G401 (cell line): Measurements from ENCODE around the gene KRTAP19-6. TPM values are rescaled to one million over a fixed set of nuclear protein-coding genes. Genes with fewer than 3 reads are reported as not detected.
"Not testable (repeated sequence)": the region's sequence is repeated elsewhere in the genome, so short reads cannot be mapped to it uniquely, and the experiment has no call there.

Experiments used
- DNase-seq: peaks from one replicate; pipeline ENCODE4 v3.0.0-alpha.2; 2015; ENCODE audit warnings: low spot score
- in situ Hi-C: cut with HindIII; loops from 2 replicates; pipeline ENCODE4 v1.10.0; 2016; ENCODE audit warnings: low sequenced_read_pairs, mixed read lengths
- total RNA-seq: library from RNA; depleted of rRNA; stranded (reverse); fragments of >200 nt; shearing (Covaris generic); gene quantifications from 2 replicates; pipeline ENCODE4 v1.2.3, GENCODE V29; 2014; rRNA removed

KRTAP19-6 gene, protein sequence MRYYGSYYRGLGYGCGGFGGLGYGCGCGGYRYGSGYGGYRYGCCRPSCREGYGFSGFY
- total RNA-seq: not detected in 2 replicates

DNA sequence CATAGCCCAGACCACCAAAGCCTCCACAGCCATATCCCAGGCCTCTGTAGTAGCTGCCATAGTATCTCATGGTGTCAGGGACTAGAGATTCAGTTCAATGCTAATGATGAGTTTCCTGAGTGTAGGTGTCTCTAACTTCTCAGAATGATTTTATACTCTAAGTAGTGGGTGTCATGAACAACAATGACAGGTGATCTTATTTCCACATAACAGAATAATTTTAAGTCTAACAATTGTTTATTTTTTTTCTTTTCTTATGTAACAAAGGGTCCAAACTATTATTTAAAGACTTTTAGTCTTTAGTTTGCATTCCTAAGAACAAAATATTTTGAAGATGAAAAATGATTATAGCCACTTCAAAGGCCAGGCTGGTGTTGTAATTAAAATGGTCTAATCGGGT, at the start of gene KRTAP19-6:
TSS of gene KRTAP19-6 (minus strand) at position 101 of the 400 bp plus-strand sequence. CDS start at position 70, 31 bp downstream.
- no peak for DNase-seq
- in situ Hi-C loops: no loop called here

DNA sequence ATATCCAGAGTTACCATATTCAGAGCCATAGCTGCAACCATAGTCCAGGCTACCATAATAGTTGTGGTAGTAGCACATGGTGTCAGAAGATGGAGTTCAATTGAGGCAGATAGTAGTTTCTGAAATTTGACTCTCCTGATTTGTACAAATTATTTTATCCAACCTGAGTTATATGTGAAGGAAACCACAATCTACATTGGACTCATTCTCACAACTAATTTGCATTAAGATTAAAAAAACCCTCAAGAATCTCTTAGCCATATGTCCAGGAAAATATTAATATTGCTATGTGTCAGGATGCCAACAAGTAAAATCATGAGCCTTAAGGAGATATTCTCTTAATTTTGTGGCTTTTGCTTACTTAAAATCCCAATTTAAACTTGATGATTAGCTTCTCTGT, 48.6 kb upstream of the KRTAP19-6 start, which contains the start of gene KRTAP22-2:
TSS of gene KRTAP22-2 (minus strand) at position 101 of the 400 bp plus-strand sequence.
- in situ Hi-C loops: no loop called here
- no peak for DNase-seq

DNA sequence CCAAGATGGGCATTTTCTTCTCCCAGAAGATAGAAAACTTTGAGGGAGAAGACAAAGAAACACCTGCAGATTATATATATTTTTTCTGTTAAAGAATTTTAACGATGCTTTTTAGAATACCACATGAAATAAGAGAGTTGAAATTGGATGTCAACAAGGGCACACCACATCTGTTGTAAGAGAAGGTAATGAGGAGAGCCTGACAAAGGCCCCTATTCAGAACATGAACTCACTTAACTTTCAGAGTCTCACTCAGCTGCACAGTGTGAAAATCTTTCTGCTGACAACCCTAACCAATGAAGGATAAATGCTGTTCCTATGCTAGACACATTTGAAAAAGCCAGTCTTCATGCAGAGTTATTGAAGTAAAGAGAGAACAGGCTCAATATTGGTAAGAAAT, 41.2 kb upstream of the KRTAP19-6 start:
- in situ Hi-C loops: no loop called here
- DNase-seq: no peak

DNA sequence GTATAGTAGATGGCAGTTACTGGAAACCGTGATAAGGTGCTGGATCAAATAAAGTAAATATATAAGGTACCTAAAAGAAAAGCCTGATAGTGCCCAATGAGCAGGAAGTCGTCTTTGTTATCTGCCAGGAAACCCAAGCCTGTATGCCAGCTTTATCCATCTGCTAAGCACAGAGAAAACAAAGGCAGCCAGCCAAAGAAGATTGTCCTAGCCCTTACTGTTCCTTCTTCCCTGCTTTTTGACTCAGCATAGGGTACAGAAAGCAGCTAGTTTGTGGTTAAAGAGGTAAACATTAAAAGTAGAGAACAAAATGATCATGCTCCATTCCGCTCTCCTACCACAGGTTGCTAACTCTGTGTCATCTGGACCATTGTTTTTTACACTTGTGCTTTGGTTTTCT, 38.5 kb upstream of the KRTAP19-6 start:
- in situ Hi-C loops: no loop called here
- peak; percentile 93 for DNase-seq

DNA sequence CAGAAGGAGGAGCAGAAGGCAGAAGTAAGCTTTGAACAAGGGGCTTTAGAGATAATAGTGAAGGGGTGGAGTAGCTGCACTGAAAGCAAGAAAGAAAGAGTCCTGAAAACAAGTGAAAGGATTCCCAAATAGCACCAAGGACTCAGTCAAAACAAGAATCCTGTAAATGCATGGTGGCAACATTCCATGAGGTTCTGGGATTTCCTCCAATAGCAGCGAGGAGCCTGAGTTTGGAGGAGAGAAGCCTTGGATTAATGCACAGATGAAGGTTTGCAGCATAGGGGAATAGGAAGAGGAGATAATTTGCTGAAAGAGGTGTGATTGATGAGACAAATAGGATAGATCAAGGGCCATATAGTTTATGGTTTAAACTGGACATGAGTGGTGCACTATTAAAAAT, 37.7 kb upstream of the KRTAP19-6 start:
- DNase-seq: peak; percentile 90
- in situ Hi-C loops: no loop called here

DNA sequence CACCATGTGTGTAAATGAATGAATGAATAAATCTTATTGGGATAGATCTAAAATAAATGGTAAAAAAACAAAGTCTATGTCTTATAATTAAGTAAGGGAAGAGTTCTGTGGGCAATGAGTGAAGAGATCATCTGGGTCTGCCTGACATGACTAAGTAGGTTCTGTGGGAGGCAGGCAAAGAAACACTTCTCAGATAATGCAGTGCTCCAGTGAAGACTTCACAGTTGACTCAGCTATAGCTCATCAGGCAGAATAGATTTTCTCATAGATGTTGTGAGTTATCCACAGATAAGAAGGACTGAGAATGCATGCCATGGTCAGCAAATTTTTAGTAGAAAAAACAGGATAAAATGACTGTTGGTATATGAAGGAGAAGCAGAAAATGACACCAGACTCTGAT, 36.1 kb upstream of the KRTAP19-6 start:
- no peak for DNase-seq
- in situ Hi-C loops: no loop called here

DNA sequence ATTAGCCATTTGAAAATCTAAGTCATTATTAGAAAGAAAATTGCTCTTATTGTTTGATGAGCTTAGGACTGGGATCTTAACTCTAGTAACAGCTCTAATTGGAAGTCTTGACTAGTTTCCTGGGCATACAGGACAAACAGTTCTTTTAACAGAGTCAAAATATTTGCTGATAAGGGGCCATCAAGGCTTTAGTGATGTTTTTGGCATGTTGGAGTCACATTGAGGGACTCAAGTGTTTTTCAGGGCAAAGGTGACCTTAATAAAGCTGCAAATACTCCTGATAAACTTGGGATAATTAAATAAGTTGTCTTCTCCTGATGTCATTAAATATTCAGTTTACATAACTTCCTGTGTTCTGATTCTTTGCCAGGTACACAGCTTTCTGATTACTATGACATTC, 26.0 kb upstream of the KRTAP19-6 start:
- in situ Hi-C loops: no loop called here
- no peak for DNase-seq

DNA sequence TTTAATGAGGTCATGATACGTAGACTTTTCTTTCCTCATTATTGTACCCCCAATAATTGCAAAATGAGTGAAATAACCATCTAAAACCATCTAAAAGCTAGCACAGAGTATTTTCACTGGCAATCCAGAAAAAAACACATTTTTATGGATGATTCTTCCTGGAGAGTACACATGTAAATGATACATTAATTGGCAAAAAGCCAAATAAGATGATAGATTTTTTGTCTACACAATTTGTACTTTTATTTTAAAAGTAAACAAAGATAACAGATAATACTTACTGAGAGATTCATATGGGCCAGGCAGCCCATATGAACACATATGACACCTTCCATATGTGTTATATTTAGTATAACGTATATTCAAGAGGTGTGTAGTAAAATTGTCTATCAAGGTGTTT, 22.0 kb upstream of the KRTAP19-6 start:
- DNase-seq: no peak
- in situ Hi-C loops: no loop called here

DNA sequence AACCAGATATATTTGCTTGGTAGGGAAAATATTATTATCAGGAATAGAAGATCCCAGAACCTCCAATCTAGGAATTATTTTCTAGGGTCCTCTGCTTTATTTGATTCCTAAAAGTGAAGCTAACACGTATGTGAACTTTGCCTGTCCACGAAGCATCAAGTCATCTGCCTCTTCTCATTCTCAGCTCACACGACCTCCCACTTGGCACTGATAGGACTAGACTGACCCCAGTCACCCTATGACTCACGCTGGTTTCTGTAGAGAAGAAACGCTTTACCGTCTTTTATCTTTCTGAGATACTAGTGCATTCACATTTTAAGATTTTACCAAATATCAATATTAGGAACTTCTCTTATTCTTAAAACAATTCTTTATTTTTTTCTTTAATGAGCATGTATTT, 21.4 kb upstream of the KRTAP19-6 start:
- in situ Hi-C loops: no loop called here
- no peak for DNase-seq

DNA sequence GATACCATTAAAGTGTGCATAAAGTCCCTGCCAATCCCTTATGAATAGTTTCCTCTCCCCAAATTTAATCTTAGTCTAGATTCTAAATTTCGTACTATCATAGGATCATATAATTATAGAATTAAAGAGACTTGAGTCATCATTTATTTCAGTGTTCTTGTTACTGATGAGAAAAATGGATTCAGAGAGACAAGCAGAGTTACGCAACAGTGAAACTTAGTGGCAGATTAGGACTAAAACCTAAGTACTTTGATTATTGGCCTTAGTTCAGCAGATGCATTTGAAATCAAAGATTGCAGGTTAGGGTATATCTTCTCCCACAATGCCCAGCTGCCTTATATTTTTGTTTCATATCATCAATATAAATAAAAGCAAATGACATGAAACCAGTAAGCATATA, 20.3 kb upstream of the KRTAP19-6 start:
- in situ Hi-C loops: no loop called here
- no peak for DNase-seq

DNA sequence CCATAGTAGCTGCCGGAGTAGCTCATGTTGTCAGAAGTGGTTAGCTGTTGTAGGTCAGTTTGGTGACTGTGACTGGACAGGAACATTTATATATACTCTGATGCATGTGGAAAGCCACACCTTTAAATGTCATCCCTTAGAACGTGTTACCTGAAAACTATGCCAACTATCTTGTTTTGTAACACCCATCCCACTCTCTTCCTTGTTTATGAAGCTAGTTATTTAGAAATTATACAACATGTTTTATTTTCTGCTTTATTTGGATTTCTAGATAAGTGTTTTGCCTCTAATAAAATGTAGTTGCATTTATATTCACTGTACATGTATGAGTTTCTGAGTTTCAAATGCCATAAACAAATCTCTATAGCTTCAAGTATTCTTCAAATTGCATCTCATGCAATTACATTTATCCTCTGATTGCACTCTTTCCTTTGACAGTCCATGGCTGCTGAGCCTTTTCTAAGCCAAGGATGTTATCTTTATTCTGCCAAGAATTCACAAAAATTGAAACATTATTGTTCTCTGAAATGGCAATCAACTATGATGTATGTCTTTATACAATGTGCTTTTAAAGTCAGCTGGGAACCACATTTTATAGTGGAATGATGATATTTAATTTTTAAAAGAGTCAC, 19.7 kb upstream of the KRTAP19-6 start, which contains the start of gene KRTAP19-7:
TSS of gene KRTAP19-7 (minus strand) at position 51 of the 632 bp plus-strand sequence. CDS start at position 26, 25 bp downstream.
- in situ Hi-C loops: no loop called here
- no peak for DNase-seq

DNA sequence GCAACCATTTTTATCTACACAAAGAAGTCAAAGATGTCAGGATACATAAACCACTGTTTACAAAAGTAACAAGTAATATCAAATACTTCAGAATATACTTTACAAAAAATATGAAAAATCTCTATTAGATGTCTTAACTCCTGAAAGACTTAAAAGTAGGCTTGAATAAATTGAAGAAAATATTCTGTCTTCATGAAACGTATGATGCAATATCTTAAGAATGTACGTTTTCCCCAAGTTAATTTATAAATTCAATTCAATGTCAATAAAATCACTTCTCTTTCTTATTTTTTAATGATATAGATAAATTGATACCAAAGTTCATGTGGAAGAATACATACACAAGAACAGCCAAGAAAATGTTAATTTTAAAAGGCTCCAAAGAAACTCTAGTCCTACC, 13.4 kb upstream of the KRTAP19-6 start:
- DNase-seq: no peak
- in situ Hi-C loops: no loop called here

DNA sequence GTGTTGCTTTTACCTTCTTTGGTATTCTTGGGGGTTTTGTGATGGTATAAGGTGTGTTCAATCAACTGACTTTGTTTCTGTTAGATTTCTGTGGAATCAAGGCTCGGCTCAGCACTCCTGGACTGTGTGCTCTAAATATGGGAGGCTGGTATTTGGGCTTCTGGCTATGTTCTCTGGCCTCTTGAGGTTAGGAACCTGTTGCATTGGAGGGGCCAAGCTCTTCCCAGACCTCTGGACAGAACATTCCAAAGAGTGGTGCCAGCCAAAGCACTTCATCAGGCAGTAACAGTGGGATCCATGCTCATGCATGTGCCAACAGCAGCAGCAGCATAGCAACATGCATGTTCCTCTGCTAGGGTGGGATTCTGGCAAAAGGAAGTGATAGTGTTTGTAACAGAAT, 11.1 kb upstream of the KRTAP19-6 start:
- DNase-seq: no peak
- in situ Hi-C loops: no loop called here

DNA sequence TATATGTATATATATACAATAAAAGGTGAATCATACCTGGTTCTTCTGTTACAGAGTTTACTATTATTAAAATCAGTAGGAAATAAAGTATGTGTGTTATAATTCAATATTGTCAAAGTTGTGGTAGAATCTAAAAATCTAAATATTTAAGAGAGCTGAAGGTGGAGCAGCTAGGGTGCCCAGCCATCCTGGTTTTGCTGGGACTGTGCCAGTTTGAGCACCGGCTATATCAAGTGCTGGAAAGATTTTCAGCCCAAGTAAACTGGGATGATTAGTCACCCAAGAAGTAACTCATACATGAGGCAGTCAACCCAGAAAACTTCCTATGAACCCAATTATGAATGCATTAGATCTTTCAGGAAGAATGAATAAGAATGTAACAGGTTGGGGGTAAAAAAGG, 22.8 kb downstream of the KRTAP19-6 start:
- in situ Hi-C loops: no loop called here
- DNase-seq: no peak

DNA sequence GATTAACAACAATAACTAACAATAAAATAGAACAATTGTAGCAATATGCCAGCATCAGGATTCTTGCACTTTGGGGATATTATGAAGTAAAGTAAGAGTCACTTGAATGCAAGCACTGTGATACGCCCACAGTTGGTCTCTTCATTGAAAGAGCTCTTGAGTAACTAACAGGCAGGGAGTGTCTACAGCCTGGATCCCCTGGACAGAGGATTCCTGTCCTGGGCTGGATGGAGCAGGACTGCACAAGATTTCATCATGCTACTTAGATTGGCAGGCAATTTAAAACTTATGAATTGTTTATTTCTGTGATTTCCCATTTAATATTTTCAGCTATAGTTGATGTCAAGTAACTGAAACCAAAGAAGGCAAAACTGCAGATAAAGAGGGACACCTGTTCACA, 26.0 kb downstream of the KRTAP19-6 start:
- in situ Hi-C loops: no loop called here
- no peak for DNase-seq

DNA sequence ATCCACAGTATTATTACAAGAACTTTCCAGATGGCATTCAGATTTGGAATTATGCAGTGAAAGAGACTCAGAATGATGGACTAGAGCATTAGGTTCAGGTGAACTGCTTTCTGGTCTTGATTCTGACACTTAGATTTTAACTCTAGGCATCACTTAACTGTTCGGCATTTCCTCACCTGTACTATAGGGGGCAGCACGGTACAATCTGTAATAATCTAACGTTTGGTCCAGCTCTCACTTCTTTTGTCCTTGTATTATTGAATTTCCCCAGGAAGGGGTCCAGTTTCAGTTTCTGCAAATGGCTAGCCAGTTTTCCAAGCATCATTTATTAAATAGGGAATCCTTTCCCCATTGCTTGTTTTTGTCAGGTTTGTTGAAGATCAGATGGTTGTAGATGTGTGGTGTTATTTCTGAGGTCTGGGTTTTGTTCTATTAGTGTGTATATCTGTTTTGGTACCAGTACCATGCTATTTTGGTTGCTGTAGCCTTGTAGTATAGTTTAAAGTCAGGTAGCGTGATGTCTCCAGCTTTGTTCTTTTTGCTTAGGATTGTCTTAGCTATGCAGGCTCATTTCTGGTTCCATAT, 36.0 kb downstream of the KRTAP19-6 start:
- in situ Hi-C loops, DNase-seq: not testable (repeated sequence)

DNA sequence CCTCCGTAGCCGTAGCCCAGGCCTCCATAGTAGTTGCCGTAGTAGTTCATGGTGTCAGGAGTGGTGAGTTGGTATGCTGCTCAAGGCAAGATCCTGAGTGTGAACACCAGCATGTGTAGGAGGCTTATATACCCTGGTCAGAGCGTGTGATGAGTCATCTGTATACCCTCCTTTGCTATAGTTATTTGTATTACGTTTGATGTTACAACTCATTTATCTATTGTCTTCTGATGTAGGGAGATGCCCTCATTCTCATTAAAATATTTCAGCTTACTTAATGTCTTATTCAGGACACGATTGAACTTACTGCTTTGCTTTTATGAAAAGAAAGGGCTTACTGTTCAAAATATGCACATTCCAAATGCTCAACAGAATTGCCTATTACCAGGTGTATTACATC, 39.6 kb downstream of the KRTAP19-6 start, which contains the start of gene KRTAP19-5:
TSS of gene KRTAP19-5 (minus strand) at position 101 of the 400 bp plus-strand sequence. CDS start at position 50, 51 bp downstream.
- DNase-seq: no peak
- in situ Hi-C loops: no loop called here

DNA sequence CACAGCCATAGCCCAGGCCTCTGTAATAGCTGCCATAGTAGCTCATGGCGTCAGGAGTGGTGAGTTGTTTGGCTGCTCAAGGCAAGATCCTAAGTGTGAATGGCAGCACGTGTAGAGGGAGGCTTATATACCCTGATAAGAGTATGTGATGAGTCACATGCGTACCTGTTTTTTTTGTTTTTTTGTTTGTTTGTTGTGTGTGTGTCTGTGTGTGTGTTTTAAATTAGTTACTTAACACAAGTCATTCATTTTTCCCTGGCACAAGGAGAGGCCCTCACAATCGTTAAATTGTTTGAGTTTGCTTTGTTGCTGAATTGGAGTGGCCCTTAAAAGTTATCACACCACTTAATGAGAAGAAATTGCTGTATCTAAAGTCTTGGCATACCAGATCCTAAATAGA, 44.6 kb downstream of the KRTAP19-6 start, which contains the start of gene KRTAP19-4:
TSS of gene KRTAP19-4 (minus strand) at position 101 of the 400 bp plus-strand sequence. CDS start at position 46, 55 bp downstream.
- DNase-seq: no peak

DNA sequence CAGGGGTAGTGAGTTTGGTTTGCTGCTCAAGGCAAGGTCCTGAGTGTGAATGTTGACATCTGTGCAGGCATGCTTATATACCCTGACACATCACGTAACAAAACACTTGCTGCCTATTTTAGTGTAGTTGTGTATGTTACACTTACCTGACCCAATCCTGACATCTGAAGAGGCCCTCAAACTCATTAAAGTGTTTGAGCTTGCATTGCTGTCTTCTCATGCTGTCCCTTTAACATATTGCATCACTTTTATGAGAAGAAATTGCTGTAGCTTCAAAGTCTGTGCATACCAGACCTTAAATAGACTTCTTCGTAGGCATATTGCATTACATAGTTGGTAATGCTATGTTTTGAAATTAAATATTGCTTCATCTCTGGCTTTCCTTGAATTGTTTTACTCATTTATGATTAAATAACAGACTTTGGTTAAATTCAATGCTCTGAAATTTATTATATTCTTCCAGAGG, 49.7 kb downstream of the KRTAP19-6 start, which contains the start of gene KRTAP19-3:
TSS of gene KRTAP19-3 (minus strand) at position 51 of the 466 bp plus-strand sequence. CDS start 56 bp downstream, outside the sequence.
- DNase-seq: no peak
- in situ Hi-C loops: no loop called here

More for the DNA sequence above, 44.6 kb downstream of the KRTAP19-6 start, which contains the start of gene KRTAP19-4:
- in situ Hi-C loops: no loop called here
